Upper lobe of left lung (tissue), 4 donors: ENCODE measurements around the gene APOL2.

Source experiments
- CTCF ChIP-seq, 6 experiments: fragments of 450-650 bp in 4 of 6; fragments of 200-600 bp in 2 of 6; sonication (generic) in 2 of 6; IDR thresholded peaks; one replicate each; pipeline ENCODE4 v1.5.1; 2016 to 2019; ENCODE audit warnings: antibody characterized with exemption in 6 of 6
- POLR2A ChIP-seq, 4 donors: fragments of 450-650 bp; IDR thresholded peaks; one replicate each; pipeline ENCODE4 v1.5.1; 2016 to 2017; ENCODE audit warnings: antibody characterized with exemption in 4 of 4, mild to moderate bottlenecking in 2 of 4

- TF ChIP-seq CTCF (IDR thresholded peaks at IDR 0.05): no peak
- TF ChIP-seq POLR2A (IDR thresholded peaks at IDR 0.05): no peak
Measured at GRCh38 chr22:36233796-36234195, 5.5 kb downstream of the APOL2 start.
